A673 (cell line): ENCODE results near the gene YWHAG. TPM values are rescaled to one million over a fixed set of nuclear protein-coding genes. Genes with fewer than 3 reads are reported as not detected.

ENCODE experiments used
- BruUV-seq: library from RNA; stranded (reverse); fragments of 400-500 nt; replicated peaks from 2 replicates; lab custom pipeline; 2021; lab: Mats Ljungman, UMichigan
- CTCF ChIA-PET: fragments of 300-600 bp; sonication (Branson Sonifier 250); formaldehyde crosslinking; loops from one replicate; lab custom pipeline; 2022; ENCODE audit warnings: antibody characterized with exemption; lab: Charles Lee
- POLR2A ChIA-PET: fragments of 300-600 bp; sonication (Branson Sonifier 250); formaldehyde crosslinking; loops from one replicate; lab custom pipeline; 2022; ENCODE audit warnings: antibody characterized with exemption; ENCODE audit not compliant: low non-redundant PET; lab: Charles Lee
- DNase-seq: peaks from one replicate; pipeline ENCODE4 v3.0.0-alpha.2; 2015; ENCODE audit warnings: low spot score
- H3K27ac ChIP-seq: fragments of 200-600 bp; sonication (generic); 2 replicates; pipeline ENCODE4 v1.5.1; 2016; ENCODE audit warnings: mixed run types, low read depth, mild to moderate bottlenecking, mixed read lengths, antibody characterized with exemption, low read length; ENCODE audit not compliant: poor library complexity, severe bottlenecking
- H3K27me3 ChIP-seq: fragments of 200-600 bp; sonication (generic); replicated peaks from 2 replicates; pipeline ENCODE4 v1.6.1; 2017; ENCODE audit warnings: mixed run types, low read depth, mild to moderate bottlenecking, mixed read lengths, antibody characterized with exemption, low read length; ENCODE audit not compliant: insufficient read depth, poor library complexity
- H3K36me3 ChIP-seq: fragments of 200-600 bp; sonication (generic); 2 replicates; pipeline ENCODE4 v1.6.1; 2016; ENCODE audit warnings: mixed run types, mild to moderate bottlenecking, mixed read lengths, antibody characterized with exemption, low read length; ENCODE audit not compliant: insufficient read depth, poor library complexity, severe bottlenecking
- H3K4me1 ChIP-seq: fragments of 200-600 bp; sonication (generic); 2 replicates; pipeline ENCODE4 v1.6.1; 2017; ENCODE audit warnings: mixed run types, mild to moderate bottlenecking, mixed read lengths, antibody characterized with exemption, low read length; ENCODE audit not compliant: insufficient read depth, poor library complexity, severe bottlenecking
- H3K4me3 ChIP-seq: fragments of 200-600 bp; sonication (generic); 2 replicates; pipeline ENCODE4 v1.5.1; 2016; ENCODE audit warnings: low read depth, mixed run types, mild to moderate bottlenecking, mixed read lengths, low read length; ENCODE audit not compliant: poor library complexity, severe bottlenecking
- H3K9me3 ChIP-seq: fragments of 200-600 bp; sonication (generic); 2 replicates; pipeline ENCODE4 v1.6.1; 2016; ENCODE audit warnings: mixed run types, low read depth, mild to moderate bottlenecking, mixed read lengths, antibody characterized with exemption, low read length; ENCODE audit not compliant: poor library complexity, severe bottlenecking
- CTCF ChIP-seq: fragments of 300-800, 200-600 bp; sonication (generic); conservative IDR thresholded peaks from 2 replicates; pipeline ENCODE4 v1.5.1; 2017; ENCODE audit warnings: low read depth, mild to moderate bottlenecking, antibody characterized with exemption, low read length, moderate library complexity, mixed read lengths
- EZH2 ChIP-seq: fragments of 200-600 bp; sonication (generic); IDR thresholded peaks from 2 replicates; pipeline ENCODE4 v1.6.1; 2017; ENCODE audit warnings: borderline replicate concordance, low read depth, mild to moderate bottlenecking, mixed read lengths, antibody characterized with exemption, low read length; ENCODE audit not compliant: poor library complexity, severe bottlenecking
- intact Hi-C: fragments of 100-400 bp; cut with micrococcal nuclease; formaldehyde crosslinking; loops from one replicate; pipeline ENCODE4 v1.10.0; 2022; ENCODE audit not compliant: unreplicated experiment
- total RNA-seq: library from RNA; stranded (reverse); gene quantifications from 2 replicates; pipeline ENCODE4 v1.2.3, GENCODE V29; 2021

Gene YWHAG
- total RNA-seq, 1 experiment from 2014 or later: 249 TPM

GRCh38 chr7:76285604-76286374, 73.0 kb downstream of the YWHAG start:
- no TSS peak for BruUV-seq
- DNase-seq: no peak

GRCh38 chr7:76283254-76284159, 75.3 kb downstream of the YWHAG start:
- Histone ChIP-seq H3K27me3 (peaks cover 19% of the 10 kb centered on the region), H3K9me3 (no peaks in the 10 kb centered on the region), H3K4me1 (no peaks in the 10 kb centered on the region), H3K36me3 (no peaks in the 10 kb centered on the region), H3K4me3 (peak overlapping the region; percentile 57), H3K27ac (no peak overlapping the region)
- POLR2A ChIA-PET: interaction anchor here (0.6 kb wide), 1 partner anchor 67 kb away, joined by 3 read pairs; no protein-coding TSS in a partner anchor
- CTCF ChIA-PET: interaction anchor here (1.7 kb wide), 1 partner anchor 8 kb away, joined by 12 read pairs; no protein-coding TSS in a partner anchor
- BruUV-seq: no TSS peak
- TF ChIP-seq CTCF: no peak
- TF ChIP-seq EZH2: no peak
- intact Hi-C loops: no loop called here
- no peak for DNase-seq

More at GRCh38 chr7:76285604-76286374, 73.0 kb downstream of the YWHAG start:
- intact Hi-C loops: no loop called here
- TF ChIP-seq CTCF: no peak
- no peak for TF ChIP-seq EZH2
- no peak overlapping the region for H3K27ac ChIP-seq
- H3K27me3 ChIP-seq: peaks cover 12% of the 10 kb centered on the region
- no peaks in the 10 kb centered on the region for H3K36me3 ChIP-seq
- no peak overlapping the region for H3K4me3 ChIP-seq
- ChIA-PET POLR2A (no interaction called here), CTCF (no interaction called here)
- H3K9me3 ChIP-seq: no peaks in the 10 kb centered on the region
- no peaks in the 10 kb centered on the region for H3K4me1 ChIP-seq
